Iris pigment epithelial cell (primary cell): Measurements from ENCODE around the gene HOPX.
"Not testable (repeated sequence)": the region's sequence is repeated elsewhere in the genome, so short reads cannot be mapped to it uniquely, and the experiment has no call there.

Source experiments
- DNase-seq: peaks from one replicate; pipeline ENCODE4 v3.0.0-alpha.2; 2011; ENCODE audit warnings: low read depth

Gene HOPX

DNA sequence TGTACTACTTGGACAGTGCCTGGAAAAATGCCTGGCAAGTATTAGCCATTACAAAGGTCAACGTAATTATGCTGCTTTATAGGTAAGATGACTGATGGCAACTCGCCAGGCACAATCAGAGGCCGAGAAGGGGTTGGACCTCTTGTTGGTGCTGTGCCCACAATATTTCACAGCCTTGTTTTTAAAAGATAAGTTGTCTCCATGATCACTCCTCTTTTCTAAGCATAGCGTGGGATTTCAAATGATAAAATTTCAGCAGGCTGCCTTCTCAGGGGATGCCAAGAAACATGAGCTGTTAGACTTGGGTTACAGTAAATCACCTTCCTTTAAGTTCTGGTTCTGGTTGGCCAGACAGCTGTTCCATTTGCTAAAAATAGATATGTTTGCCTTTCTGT, 26.9 kb downstream of the HOPX start:
- no peak for DNase-seq

DNA sequence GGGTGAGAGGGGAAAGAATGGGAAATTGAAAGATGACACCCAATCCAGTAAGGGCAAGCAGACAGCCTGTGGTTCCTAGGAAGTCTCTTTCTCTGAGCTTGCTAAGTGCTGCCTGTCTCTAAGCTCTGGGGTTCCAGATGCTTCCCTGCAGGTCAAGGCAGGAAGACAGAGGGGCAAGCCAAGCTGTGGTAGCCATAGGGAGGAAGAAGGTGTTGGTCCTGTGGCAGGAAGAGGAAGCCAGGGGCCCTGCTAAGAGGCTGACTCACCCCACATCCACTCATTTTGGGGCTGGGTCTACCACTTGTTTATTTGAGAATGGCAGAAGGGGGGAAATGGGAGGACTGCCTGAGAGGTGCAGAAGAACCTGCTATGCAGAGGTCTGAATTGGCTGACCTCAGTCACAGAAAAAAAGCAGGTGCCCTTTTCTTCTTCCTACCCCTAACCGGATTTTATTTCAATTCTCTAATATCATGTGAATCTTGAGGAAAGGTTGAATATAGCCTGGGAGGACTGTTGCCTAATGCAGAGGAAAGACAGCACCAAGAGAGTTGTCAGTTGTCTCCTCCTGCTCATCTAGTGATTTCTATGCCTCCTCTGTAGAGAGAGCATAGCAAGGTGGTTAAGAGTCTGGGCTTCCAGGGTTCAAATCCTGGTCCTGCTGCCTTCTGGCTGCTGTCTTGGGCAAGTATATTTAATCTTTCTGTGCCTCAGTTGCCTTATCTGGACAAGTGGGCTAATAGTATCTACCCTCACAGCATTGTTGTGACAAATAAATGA, 27.4 kb downstream of the HOPX start:
- no peak for DNase-seq

DNA sequence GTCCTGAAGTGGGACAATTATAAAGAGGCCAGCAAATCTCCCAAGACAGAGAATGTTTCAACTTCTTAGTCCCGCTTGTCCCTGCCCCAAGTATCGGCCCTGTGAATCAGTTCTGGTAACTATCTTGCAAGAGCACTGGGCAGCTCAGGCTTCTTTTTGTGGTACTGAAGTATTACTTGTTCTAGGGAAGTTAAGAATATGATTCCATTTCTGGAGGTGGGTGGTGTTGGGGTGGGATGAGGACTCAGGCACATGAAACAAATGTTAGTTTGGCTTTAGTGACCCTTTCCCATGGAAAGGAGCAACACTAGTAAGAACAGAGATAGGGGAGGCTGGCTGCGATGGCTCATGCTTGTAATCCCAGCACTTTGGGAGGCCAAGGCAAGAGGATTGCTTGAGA, 28.9 kb downstream of the HOPX start:
- DNase-seq = no peak

DNA sequence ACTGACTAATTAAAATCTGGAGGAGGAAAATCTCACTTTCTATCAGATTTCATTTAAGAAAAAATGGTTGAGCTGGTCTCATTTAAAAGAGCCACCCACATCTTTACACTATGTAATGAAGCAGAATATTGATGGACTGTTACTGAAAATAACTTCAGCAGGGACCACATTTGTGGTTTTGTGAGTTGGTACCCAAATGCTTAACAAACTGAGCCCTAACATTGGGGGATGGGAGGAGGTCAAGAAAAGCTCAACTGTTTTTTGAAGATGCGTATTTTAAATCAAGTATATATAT, 30.1 kb downstream of the HOPX start:
- no peak for DNase-seq

DNA sequence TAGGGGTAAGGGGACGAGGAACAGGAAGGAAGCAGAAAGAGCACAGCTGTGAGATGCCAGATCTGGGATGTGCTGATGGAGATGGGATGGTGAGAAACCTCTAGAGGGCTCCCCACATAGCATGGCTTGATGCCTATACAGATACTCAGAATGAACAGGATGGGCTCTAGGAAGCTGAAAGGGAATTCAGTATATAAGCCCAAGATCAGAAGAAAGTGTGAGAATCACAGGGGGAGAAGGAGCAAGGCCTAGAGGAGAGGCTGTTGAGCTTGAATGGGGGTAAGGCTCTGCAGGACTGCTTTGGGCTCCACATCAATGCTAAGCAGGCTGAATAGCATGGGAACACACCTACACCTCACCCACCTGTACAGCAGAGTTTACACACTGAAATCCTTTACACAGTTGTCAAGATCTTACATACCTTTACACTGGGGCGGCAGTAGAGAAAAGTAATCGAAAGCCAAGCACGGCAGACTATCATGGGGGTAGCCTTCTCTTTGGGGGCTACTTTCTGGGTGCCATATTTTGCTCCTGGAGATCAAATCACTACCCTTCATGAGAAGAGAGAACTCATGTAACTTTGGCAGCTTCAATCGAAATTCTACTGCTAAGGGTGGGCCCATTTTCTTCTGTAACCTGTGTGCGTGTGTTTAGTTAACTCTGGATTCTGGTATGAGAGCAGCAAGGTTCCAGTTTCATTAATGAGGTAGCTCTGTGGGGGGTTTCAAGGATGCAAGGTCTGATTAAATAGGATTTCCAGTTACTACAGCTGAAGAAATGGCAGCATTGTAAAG, 30.6 kb downstream of the HOPX start:
- no peak for DNase-seq

DNA sequence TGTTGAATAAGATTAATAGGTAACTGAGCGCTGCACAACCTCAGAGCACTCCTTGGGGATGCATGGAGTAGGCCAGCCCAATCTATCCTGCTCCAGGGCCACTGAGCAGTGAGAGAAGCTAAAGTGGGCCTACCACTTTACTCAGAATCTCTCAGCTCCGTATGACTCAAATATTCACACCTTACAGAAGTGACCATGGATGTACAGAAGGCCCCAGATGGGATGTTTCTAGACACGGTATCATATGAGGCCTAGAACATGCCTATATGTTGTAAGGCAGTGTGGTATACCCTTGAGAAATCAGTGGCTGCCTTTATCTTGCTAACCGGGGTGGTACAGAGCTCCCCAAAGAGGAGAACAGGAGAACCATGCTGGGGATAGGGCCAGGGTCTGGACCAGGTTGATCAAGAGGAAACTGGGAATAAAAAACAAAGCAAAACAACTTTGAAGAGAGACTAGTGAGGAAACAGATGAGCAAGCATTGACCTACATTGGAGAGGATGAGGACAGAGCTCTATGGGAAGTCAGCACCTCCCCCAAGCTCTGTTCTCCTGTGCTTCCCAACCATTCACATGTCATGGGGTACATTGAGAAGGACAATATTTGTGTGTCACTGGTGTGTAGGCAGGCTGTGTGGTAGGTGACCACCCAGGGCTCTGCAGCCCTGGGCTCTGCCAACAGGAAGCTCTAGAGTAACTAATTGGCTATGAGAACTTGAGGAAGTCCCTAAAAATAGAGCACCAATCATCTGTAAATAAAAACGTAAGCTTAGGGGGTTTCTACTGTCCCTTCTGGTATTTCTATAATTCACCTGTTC, 31.4 kb downstream of the HOPX start:
- DNase-seq = no peak

DNA sequence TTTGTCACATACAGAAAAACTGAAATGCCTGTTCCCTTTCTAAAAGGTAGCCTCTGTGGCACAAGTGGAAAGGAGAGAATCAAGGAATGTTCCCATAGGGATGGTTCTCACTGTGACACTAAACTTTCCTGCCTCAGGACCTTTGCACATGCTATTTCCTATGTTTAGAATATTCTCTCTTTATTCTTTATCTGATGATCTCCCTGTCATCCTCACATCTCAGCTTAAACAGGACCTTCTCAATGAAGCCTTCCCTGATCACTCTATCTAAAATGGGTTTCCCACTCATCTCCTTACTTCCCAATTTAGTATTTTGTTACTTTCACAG, 32.3 kb downstream of the HOPX start:
- no peak for DNase-seq

DNA sequence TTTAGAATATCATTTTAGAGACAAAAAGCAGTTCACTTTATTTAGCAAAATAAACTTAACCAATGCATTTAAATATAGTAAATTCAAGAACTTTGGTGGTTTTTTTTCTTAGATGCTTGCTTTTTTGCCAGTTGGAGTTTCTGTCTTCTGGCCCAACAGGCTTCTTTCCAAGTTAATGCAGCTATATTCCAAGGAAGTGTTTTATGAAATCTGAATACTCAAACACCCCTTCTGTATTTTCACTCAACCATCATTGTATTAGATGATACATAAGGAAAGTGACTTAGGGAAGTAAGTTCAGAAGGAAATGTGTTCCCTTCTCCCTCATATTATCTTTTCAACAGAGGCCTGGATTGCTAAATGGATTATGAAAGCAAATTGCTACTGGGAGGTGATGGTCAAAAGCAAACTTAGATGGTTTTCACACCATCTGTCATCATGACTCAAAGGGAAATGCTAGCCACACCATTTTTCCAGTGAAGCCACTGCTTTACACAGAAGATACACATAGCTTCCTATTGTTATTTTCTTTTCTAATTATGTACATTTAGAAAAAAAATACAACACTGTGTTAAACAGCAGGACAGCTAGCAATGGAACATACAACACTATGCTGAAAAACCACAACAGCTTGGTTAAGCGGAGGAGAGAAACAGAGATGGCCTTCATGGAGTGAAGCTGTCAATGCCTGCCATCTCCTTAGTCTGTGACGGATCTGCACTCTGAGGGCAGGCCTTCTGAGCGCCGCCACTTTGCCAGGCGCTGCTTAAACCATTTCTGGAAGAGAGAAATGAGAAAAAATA, 32.9 kb downstream of the HOPX start:
- peak; percentile 40 for DNase-seq

DNA sequence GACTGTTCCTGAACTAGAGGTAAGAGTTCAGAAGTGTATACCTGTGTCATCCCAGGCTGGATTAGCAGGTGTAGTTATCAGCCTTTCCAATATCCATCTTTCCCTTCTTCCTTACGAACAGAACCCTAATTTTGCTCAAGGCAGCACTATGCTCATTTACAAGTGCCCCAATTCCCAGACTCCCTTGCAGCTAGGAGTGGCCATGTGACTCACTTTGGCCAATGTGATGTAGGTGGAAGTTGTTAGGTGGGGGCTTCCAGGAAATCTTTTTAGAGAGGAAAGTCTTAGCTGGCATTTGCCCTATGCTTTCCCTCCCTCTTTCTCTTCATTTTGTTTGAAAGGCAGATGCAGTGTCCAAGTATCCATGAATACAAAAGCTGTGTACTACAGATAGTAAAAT, 34.8 kb downstream of the HOPX start:
- no peak for DNase-seq

DNA sequence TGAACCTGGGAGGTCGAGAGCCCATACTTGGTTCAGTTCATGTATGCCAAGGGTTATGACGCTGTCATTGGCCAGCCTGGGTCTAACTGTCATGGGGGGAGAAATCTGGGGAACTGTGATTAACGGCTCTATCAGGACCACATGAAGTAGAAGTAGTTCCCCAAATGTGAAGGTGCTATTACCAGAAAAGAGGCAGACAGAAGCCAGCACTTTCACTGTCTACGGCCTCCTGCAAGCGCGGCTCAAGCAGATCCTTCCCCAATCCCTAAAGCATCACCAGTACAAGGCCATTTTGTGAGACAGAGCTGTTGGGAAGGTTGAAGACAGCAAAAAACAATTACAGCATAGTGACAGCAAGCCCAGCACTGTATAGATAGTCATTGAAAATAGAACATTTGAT, 37.5 kb downstream of the HOPX start:
- DNase-seq = no peak

DNA sequence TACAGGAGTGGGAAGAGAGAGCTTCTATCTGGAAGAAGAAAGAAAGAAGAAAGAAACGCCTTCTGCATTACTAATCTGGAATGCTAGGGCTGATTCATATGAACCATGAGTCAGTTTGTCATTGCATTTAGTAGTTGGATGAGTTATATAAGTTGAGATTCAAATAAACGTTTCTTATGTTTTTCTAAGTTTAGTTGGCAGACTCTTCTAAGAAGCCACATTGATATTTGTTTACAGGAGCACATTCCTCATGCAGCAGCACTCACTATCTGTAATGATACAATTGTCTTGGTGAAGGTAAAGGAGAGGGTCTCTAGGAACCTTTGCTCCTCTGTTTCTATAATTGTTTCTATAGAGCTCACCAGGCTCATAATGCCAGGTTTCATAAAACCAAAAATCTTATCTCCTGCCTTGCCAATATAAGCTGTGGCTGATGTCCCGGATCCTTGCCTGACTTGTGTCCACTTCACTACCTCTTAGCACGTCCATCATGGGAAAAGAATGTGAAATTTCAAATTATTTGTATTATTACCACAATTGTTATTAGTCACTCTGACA, 39.5 kb downstream of the HOPX start:
- DNase-seq = peak; percentile 92

DNA sequence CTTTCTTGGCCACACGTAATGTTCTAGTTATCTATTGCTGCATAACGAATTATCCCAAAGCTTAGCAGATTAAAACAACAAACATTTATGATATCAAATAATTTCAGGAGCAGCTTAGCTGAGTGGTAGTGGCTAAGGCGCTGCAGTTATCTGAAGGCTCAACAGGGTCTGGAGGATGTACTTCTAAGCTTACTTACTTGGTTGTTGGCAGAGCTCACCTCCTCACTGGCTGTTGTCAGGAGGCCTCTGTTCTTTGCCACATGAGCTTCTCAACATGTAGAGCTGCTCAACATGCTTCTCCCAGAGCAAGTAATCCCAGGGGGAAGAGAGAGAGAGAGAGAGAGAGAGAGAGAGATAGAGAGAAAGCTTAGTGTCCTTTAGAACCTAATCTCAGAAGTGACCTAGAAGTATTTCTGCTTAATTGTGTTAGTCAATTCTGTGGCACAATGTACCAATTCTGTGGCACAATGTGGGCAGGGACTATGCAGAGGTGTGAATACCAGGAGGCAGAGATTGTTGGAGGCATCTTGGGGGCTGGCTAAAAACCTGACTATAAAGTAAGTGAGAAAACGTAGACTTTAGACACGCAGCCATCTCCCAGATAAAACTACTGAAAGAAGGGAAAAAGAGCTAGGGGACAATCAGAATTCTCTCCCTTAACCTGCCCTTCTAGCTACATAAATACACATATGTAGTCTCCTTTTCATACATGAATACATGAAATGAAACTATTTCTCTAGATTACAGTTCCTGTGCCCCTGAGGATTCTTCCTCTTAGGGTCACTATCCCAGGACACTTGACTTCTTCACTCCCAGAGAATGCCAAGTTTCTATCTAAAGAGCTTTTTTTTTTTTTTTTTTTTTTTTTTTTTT, 40.2 kb downstream of the HOPX start:
- DNase-seq = no peak

DNA sequence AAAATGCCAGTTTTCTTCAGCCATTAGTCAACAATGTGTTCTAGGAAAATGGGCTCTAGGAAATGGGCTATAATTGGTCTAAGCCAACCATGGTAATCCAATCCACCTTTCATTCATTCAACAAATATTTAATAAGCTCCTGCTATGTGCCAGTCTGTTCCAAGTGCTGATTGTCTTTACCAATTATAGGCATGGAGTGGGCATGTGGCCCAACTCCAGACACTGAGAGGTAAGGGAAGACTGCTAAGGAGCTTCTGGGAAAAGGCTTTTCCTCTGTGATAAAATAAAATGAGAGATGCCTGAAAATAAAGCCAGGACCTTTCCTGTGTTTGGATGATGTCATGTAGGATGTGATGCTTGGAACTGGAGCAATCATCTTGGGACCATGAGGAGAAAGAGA, 43.3 kb downstream of the HOPX start:
- no peak for DNase-seq

DNA sequence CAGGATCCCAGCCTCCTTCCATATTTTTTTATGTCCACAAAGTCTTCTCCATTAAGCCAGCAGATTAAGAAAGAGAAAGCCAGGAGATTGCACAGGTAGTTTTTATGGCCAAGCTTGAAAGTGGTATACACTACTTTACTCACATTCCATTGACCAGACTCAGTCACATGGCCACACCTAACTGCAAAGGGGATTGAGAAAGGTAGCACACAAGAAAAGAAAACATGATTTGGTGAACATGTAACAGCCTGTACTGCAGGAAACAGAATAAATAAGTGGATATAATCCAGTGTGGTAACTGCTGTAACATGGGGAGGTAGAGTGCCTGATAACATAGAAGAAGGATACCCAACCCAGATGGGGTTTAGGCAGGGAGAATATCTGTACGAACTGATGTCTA, 43.9 kb downstream of the HOPX start:
- DNase-seq = no peak

DNA sequence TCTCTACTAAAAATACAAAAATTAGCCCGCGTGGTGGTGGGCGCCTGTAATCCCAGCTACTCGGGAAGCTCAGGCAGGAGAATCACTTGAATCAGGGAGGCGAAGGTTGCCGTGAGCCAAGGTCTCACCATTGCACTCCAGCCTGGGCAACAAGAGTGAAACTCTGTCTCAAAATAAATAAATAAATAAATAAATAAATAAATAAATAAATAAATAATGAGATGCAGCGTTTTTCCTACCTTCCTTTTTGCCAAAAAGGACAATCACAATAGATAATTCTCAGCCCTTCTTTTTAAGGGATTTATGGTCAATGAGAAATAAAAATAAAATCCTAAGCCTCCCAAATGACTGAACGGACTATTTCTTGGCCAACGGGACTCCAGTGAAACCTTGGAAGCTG, 46.1 kb downstream of the HOPX start:
- not testable (repeated sequence) for DNase-seq

DNA sequence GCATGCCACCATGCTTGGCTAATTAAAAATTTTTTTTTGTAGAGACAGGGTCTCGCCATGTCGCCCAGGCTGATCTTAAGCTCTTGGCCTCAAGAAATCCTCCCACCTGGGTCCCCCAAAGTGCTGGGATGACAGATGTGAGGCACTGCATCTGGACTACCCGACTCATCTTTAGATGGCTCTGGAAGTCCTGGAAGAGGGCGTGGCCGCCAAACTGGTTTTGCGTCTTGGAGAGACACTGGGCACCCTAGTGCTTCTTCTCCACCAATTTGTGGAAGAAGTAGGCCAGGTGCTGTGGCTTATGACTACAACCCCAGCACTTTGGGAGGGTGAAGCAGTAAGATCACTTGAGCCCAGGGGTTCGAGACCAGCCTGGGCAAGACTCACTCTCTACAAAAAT, 47.6 kb downstream of the HOPX start:
- DNase-seq = no peak

DNA sequence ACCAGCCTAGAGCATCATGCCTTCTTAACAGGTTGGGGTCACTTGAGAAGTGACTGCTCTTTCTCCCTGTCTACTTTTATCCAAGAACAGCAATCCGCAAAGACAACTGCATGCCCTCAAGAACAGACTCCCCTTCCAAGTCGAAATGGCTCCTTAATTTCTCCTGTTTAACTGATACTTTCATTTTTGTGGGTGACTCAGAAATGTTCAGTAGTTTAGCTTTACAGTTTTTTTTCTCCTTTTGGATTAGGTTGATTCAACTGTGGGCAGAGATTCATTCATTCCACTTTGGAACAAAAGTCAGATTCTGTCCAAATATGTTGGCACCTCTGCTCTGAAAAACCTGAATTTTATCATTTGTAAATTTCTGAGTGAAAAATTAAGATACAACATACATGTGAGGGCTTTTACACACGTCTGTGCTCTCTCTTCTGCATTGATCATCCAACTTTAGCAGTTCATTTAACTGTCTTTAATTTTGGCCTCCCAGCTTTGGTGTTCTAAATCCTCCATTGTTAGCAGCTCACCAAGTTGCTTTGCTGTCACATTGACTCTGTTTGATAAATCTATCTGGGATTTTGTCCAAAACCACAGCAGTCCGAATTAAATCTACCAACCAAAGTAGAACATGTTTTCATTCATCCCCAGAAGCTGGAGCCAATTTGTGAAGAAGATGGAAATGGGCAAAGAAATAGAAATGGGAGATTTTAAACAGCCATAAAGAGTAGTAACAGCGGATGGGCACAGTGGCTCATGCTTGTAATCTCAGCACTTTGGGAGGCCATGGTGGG, 50.0 kb downstream of the HOPX start:
- peak; percentile 62 for DNase-seq

DNA sequence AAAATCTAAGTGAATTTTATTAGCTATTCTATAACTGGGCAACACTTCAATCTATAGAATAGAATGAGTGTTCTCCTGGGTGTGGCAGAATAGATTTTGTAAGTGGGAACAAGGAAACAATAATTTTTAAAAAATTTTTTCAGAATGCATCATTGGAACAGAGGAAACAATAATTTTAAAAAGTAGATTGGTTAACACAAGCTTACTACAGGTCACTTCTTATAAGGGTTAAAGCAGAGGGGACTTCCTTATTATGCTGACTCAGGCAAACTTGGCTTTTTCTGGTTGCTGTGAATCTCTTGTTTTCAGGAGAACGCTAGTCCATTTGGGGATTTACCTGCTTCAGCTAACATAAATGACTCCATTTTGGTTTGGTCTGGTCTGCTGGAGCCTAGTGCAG, 52.5 kb downstream of the HOPX start:
- DNase-seq = no peak

DNA sequence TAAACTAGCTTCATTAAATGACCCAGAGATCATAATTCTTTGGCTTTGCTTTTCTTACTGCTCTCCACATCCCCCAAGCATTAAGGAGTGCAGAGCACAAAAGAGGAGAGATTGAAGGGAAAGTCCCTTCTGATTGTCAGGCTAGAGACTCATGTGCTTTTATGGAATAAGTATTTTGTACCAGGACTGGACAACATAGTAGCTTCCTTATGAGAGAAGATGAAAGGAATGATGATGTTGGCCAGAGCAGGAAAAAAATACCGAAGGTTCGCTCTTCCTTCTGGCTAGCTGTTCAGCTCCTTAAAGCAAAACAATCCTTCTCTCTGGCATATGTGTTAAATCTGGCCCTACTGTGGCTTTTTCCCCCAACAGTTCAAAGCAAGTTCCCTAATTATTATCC, 53.1 kb downstream of the HOPX start:
- DNase-seq = no peak

DNA sequence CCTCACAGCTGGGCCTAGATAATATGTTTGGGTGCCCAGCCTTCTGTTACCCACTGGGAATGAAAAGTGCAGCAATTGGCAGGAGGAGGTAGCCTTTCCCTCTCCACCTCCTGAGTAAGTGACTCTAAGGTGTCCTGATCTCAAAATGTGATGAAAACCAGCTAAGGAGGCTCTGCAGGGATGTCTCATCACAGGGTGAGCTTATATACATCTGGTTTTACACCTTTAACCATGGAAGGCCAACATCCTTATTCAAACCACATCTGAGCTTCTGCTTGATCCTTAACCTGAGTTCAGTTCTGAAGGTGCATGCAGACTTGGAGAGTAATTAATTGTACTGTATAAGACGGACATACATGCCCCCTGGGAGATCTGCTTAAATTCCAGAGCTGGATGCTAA, 53.7 kb downstream of the HOPX start:
- no peak for DNase-seq
